Activated naive CD8-positive, alpha-beta T cell treated with anti-CD3 and anti-CD28 coated beads for 36 hours (primary cell): ENCODE results near the gene GALNT12. TPM values are rescaled to one million over a fixed set of nuclear protein-coding genes. Genes with fewer than 3 reads are reported as not detected.

Experiments used
- DNase-seq: peaks from one replicate; pipeline ENCODE4 v3.0.0; 2021
- H3K27ac Mint-ChIP-seq: one replicate; pipeline ENCODE4 v1.8.0; 2022; ENCODE audit warnings: mild to moderate bottlenecking, moderate library complexity, mixed read lengths
- H3K27me3 Mint-ChIP-seq: one replicate; pipeline ENCODE4 v1.8.0; 2022; ENCODE audit warnings: mild to moderate bottlenecking, mixed read lengths
- H3K36me3 Mint-ChIP-seq: one replicate; pipeline ENCODE4 v1.8.0; 2021; ENCODE audit warnings: mild to moderate bottlenecking, mixed read lengths
- H3K4me1 Mint-ChIP-seq: one replicate; pipeline ENCODE4 v1.8.0; 2021; ENCODE audit warnings: mixed read lengths
- H3K4me3 Mint-ChIP-seq: one replicate; pipeline ENCODE4 v1.8.0; 2022; ENCODE audit warnings: mild to moderate bottlenecking, moderate library complexity, mixed read lengths
- H3K9me3 Mint-ChIP-seq: one replicate; pipeline ENCODE4 v1.8.0; 2022; ENCODE audit warnings: mixed read lengths
- total RNA-seq, 2 experiments: library from RNA; stranded (reverse); gene quantifications; one replicate each; pipeline ENCODE4 v1.2.3, GENCODE V29; 2021

Gene GALNT12
- total RNA-seq, 2 experiments from 2014 or later = 9.2 to 10.9 TPM

DNA sequence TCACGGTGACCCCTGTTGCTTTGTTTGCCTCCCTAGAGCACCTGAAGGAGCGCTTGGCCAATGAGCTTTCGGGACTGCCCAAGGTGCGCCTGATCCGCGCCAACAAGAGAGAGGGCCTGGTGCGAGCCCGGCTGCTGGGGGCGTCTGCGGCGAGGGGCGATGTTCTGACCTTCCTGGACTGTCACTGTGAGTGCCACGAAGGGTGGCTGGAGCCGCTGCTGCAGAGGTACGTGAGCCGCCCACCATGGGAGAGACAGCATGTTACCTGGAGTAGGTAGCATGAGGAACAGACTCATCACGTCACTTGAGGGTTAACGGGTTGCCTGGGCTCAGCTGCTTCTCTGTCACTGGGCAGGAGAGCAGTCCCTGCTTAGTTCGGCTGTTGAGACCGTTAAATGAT lies 19.2 kb downstream of the GALNT12 start:
- H3K4me1 Mint-ChIP-seq = no peaks in the 10 kb centered on the region
- no peak for DNase-seq
- no peak overlapping the region for H3K4me3 Mint-ChIP-seq
- no peaks in the 10 kb centered on the region for H3K9me3 Mint-ChIP-seq
- no peak overlapping the region for H3K27ac Mint-ChIP-seq
- no peaks in the 10 kb centered on the region for H3K27me3 Mint-ChIP-seq
- H3K36me3 Mint-ChIP-seq = peaks cover 7% of the 10 kb centered on the region

DNA sequence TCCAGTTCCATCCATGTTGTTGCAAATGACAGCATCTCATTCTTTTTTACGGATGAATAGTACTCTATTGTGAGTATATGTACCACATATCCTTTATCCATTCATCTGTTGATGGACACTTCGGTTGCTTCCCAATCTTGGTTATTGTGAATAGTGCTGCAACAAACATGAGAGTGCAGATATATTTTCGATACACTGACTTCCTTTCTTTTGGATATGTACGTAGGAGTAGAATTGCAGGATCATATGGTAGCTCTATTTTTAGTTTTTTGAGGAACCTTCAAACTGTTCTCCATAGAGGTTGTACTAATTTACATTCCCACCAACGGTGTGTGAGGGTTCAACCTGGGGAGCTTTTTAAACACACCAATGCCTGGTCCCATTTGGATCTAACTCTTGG lies 22.3 kb downstream of the GALNT12 start:
- H3K27ac Mint-ChIP-seq = no peak overlapping the region
- no peak for DNase-seq
- no peaks in the 10 kb centered on the region for H3K27me3 Mint-ChIP-seq
- peaks cover 9% of the 10 kb centered on the region for H3K36me3 Mint-ChIP-seq
- no peaks in the 10 kb centered on the region for H3K9me3 Mint-ChIP-seq
- H3K4me3 Mint-ChIP-seq = no peak overlapping the region
- H3K4me1 Mint-ChIP-seq = no peaks in the 10 kb centered on the region

DNA sequence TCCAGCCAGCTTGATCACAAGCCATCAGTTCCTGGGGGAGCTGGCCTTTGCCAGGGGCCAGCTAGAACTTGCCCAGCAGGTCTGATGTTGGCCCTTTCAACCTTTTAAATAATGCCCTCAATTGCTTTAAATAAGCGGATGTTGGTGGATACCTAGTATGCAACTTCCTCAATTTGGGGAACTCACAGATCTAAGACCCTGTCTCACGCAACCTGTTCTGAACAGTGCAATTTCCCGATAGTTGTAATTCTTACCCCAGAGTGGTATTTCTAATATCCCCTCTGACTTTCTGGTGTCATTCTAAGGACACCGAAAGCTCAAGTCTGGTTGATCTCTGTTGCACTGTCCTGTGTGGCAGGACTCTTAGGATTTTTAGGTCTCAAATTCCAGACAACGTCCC lies 23.1 kb downstream of the GALNT12 start:
- Mint-ChIP-seq H3K27me3 (no peaks in the 10 kb centered on the region), H3K4me1 (no peaks in the 10 kb centered on the region), H3K4me3 (no peak overlapping the region), H3K9me3 (no peaks in the 10 kb centered on the region), H3K36me3 (peaks cover 9% of the 10 kb centered on the region), H3K27ac (no peak overlapping the region)
- DNase-seq = no peak

DNA sequence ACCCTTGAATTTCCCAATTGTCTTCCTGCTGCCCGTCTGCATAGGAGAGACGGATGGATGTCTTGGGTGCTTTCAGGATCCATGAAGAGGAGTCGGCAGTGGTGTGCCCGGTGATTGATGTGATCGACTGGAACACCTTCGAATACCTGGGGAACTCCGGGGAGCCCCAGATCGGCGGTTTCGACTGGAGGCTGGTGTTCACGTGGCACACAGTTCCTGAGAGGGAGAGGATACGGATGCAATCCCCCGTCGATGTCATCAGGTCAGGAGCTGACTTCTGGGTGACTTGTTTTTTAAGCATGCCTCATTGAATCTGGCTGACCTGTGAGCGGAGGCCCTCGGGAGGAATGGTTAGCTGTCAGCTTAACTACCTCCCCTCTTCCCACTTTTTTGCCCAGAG lies 24.2 kb downstream of the GALNT12 start:
- Mint-ChIP-seq H3K4me3 (no peak overlapping the region), H3K4me1 (no peaks in the 10 kb centered on the region), H3K27ac (no peak overlapping the region), H3K36me3 (peaks cover 9% of the 10 kb centered on the region), H3K9me3 (no peaks in the 10 kb centered on the region), H3K27me3 (no peaks in the 10 kb centered on the region)
- no peak for DNase-seq

DNA sequence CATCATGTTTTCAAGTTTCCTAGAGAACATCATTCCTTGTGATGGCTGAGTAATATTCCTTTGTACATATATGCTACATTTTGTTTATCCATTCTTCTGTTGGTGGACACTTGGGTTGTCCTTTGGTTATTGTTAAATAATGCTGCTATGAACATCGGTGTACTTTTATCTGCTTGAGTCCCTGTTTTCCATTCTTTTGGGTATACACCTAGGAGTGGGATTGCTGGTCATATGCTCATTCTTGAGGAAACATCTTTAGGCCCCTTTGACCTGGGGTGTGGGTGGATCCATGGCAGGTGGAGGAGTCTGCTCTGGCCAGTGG lies 25.3 kb downstream of the GALNT12 start:
- peak overlapping the region; percentile 7 for H3K27ac Mint-ChIP-seq
- H3K4me3 Mint-ChIP-seq = no peak overlapping the region
- peaks cover 9% of the 10 kb centered on the region for H3K36me3 Mint-ChIP-seq
- DNase-seq = no peak
- H3K4me1 Mint-ChIP-seq = no peaks in the 10 kb centered on the region
- no peaks in the 10 kb centered on the region for H3K9me3 Mint-ChIP-seq
- no peaks in the 10 kb centered on the region for H3K27me3 Mint-ChIP-seq

DNA sequence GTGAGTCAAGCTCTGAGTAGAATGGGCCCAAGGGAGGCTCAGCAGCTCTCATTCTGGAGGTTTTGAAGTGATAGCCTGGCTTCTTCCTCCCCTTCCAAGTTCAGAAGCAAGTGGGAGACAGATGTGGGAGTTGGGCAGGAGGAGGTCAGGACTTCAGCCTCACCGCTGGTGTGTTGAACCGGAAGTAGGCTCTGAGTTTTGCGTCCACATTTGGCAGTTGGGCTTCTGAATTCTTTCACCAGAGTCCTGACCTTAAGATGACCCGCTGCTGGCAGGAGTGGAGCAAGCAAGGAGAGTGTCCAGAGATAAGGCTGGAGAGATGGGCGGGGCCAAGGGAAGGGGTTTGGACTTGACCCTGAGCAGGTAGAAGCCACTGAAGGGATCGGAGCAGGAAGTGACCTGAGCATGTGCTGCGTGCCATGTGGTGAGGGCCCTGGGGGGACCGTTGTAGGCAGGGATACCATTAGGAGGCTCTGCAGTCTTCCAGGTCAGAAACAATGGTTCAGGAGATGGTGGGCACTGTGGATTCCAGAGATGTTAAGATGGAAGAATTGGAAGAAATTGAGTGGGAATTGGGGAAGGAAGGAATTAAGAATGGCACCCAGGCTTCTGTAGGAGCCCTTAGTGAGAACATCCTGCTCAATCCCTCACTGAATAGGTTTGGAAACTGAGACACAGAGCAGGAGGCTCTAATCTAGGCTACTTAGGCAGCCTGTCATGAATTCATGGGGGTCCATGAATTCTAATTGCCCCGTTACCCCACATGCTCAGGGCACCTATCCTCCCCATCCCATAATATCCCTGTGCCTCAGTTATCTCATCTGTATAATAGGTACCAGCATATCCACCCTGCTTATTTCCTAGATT lies 25.9 kb downstream of the GALNT12 start:
- no peaks in the 10 kb centered on the region for H3K27me3 Mint-ChIP-seq
- peaks cover 7% of the 10 kb centered on the region for H3K36me3 Mint-ChIP-seq
- no peak overlapping the region for H3K4me3 Mint-ChIP-seq
- peak overlapping the region; percentile 7 for H3K27ac Mint-ChIP-seq
- DNase-seq = no peak
- no peaks in the 10 kb centered on the region for H3K4me1 Mint-ChIP-seq
- no peaks in the 10 kb centered on the region for H3K9me3 Mint-ChIP-seq

DNA sequence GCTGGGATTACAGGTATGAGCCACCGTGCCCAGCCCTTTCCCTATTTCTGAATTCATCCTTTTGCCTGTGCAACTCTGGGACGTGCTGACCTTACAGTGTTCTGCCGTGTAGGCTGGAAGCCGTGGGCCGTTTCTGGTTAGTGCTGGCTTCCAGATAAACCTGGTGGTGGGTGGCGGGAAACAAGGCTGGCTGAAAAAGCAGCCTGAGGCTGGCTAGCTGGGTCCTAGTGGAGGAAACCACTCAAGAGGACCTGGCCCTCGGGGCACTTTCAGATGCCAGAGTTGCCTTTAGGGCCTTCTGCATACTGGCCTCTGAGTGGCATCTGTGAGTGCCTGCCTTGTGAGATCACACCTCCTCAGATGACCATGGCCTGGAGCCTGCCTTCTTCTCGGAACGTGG lies 26.9 kb downstream of the GALNT12 start:
- Mint-ChIP-seq H3K36me3 (peaks cover 7% of the 10 kb centered on the region), H3K27ac (no peak overlapping the region), H3K27me3 (no peaks in the 10 kb centered on the region), H3K4me1 (no peaks in the 10 kb centered on the region), H3K4me3 (no peak overlapping the region), H3K9me3 (no peaks in the 10 kb centered on the region)
- no peak for DNase-seq

DNA sequence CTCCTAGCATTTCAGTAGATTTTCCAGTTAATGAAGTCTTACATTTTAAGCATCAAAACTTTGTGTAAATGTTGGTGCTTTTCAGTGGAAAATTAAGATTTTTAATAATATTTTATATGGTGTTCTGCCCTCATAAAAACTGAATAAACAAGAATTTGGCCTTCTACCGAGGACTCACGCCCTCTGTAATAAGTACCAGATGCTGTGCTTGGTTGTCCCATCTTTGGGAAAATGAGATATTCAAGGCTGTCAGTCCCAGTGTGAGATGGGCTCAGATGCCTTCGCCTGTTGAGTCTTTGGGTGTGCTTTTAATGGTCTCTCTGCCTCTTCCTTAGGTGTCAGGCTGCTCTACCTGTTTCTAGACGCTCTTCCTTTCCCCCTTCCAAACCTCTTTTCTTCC lies 28.7 kb downstream of the GALNT12 start:
- Mint-ChIP-seq H3K27ac (no peak overlapping the region), H3K36me3 (peaks cover 7% of the 10 kb centered on the region), H3K27me3 (no peaks in the 10 kb centered on the region), H3K4me3 (no peak overlapping the region), H3K9me3 (no peaks in the 10 kb centered on the region), H3K4me1 (no peaks in the 10 kb centered on the region)
- no peak for DNase-seq

DNA sequence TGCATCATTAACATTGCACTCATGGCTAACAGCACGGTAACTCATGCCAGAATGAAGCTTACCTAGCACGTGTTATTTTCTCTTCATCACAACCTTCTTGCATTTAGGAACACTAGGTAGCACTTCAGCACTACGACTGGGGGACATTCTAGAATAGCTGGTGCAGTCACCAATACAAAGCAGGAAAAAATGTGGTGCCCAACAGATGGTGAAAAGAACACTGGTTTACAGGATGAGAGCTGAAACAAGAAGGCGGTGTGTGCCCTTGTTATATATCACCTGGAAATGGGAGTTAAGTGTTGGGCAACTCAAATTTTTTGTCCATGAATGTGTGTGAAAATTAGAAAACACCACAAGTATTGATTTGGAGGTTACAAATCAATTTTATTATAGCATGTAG lies 30.0 kb downstream of the GALNT12 start:
- Mint-ChIP-seq H3K4me1 (no peaks in the 10 kb centered on the region), H3K9me3 (no peaks in the 10 kb centered on the region), H3K27me3 (no peaks in the 10 kb centered on the region), H3K27ac (no peak overlapping the region), H3K4me3 (no peak overlapping the region), H3K36me3 (peaks cover 7% of the 10 kb centered on the region)
- no peak for DNase-seq

DNA sequence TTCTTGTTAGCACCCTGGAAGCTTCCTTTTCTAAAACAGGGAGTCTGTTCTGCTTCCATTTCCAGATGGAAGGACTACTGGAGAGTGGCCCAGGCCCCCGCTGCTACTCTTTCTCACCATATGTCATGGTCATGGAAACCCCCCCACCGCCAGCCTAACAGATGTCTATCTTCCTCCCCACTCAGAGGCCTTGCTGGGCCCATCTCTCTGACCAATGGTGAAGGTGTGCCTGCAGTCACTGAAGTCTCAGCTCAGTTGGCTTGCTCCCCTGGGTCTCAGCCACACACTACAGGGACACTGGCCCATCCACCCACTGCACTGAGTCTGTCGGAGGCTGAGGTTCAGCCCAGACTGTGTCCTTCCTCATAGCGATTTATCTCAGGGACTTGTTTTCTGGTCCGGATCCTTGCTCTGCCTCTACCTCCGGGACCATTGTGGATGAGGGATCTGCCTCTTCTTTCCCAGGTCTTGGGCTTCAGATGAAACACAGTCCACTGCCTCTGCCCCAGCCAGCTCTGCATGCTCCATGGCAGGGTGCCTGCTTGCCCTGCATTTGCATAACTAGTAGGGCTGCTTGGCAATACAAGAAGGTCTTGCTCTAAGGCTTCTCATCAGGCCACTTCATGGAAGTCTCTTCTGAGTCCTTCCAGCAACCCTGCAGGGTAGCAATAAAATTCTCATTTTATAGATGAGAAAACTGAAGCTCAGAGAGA lies 30.8 kb downstream of the GALNT12 start:
- Mint-ChIP-seq H3K27me3 (no peaks in the 10 kb centered on the region), H3K9me3 (no peaks in the 10 kb centered on the region), H3K4me1 (no peaks in the 10 kb centered on the region), H3K4me3 (no peak overlapping the region), H3K36me3 (peaks cover 4% of the 10 kb centered on the region), H3K27ac (no peak overlapping the region)
- DNase-seq = no peak

DNA sequence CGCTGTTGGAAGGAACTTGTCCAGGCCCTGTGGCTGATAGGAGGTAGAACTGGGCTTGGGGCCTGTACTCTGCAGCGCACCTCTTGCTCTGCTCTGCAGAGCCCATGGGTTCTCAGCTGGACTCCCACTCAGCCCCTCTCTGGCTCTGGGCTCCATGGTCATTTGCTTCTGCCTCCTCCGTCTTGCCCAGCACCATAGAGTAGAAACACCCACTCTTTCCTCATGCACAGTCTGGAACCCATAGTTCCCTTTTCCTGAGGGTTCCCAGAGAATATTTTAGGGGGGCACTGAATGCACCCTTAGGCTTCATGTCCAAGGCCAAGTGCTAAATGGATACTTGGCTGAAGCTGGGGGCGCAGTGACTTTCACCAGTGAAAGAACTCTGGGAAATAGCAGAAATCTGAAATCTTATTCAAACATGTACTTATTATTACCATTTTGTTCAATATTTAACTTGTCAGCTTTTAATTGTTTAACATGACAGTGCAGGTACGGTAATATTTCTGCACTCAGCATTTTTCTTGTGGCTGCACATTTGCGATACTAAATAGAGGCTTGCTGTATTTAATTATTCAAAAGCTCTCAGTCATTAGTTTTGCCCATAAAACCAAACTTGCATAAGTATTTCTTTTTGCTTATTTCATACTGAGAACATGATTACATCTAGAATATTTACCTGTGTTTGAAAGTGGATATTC lies 31.5 kb downstream of the GALNT12 start:
- no peak for DNase-seq
- H3K27me3 Mint-ChIP-seq = no peaks in the 10 kb centered on the region
- no peak overlapping the region for H3K27ac Mint-ChIP-seq
- no peaks in the 10 kb centered on the region for H3K9me3 Mint-ChIP-seq
- peaks cover 4% of the 10 kb centered on the region for H3K36me3 Mint-ChIP-seq
- H3K4me1 Mint-ChIP-seq = no peaks in the 10 kb centered on the region
- no peak overlapping the region for H3K4me3 Mint-ChIP-seq

DNA sequence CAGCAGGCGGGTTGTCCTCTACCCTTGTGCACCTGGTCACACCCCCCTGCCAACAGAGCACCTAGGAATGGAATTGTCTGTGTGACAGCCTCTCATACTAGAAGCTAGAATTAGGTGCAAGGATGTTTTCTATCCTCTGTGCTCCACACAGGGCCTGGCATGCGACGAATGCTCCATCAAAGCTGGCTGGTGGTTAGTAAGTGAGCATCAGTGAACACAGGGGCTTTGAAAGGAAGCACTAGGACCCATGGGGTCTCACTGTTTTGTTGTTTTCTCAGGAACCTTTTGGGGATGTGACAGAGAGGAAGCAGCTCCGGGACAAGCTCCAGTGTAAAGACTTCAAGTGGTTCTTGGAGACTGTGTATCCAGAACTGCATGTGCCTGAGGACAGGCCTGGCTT lies 32.3 kb downstream of the GALNT12 start:
- Mint-ChIP-seq H3K27me3 (no peaks in the 10 kb centered on the region), H3K27ac (no peak overlapping the region), H3K9me3 (no peaks in the 10 kb centered on the region), H3K4me1 (no peaks in the 10 kb centered on the region), H3K36me3 (peaks cover 4% of the 10 kb centered on the region), H3K4me3 (no peak overlapping the region)
- DNase-seq = no peak

DNA sequence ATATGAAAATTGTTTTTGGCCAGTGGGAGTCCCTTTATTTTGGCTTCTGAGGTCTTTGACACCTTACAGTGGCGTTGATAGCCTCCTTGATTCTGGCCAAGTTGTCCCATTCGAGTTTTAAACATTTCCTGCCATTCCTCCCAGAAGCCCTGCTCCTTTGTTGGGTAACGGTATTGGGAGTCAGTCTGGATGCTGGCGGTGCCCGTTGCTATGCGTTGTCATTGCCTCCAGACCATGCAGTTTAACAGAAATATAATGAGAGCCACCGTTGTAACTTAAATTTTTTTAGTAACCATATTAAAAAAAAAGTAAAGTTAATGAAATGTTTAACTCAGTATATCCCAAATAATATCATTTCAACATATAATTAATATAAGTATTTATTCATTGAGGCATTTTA lies 35.0 kb downstream of the GALNT12 start:
- Mint-ChIP-seq H3K4me3 (no peak overlapping the region), H3K27ac (no peak overlapping the region), H3K27me3 (no peaks in the 10 kb centered on the region), H3K36me3 (peaks cover 4% of the 10 kb centered on the region), H3K9me3 (no peaks in the 10 kb centered on the region), H3K4me1 (no peaks in the 10 kb centered on the region)
- no peak for DNase-seq

DNA sequence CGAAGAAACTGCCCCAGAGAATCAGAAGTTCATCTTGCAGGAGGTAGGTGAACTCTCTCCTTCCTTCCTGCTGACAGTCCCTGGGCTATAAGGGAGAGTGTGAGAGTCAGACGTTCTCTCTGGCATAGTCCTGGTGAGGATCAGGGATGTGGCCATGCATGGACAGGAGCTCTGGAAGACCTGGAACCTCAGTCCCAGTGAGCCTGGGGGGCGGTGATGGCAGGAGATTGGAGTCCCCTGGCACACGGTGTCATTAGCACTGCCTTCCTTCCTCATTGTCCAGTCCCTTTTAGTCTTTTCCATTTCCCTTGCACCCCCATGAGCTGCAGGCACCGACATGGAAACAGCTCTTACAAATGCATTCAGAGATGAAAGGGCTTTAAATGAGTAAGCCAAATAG lies 38.6 kb downstream of the GALNT12 start:
- peaks cover 6% of the 10 kb centered on the region for H3K4me1 Mint-ChIP-seq
- H3K9me3 Mint-ChIP-seq = no peaks in the 10 kb centered on the region
- H3K27me3 Mint-ChIP-seq = no peaks in the 10 kb centered on the region
- no peak overlapping the region for H3K4me3 Mint-ChIP-seq
- peaks cover under 1% of the 10 kb centered on the region for H3K36me3 Mint-ChIP-seq
- H3K27ac Mint-ChIP-seq = no peak overlapping the region
- no peak for DNase-seq

DNA sequence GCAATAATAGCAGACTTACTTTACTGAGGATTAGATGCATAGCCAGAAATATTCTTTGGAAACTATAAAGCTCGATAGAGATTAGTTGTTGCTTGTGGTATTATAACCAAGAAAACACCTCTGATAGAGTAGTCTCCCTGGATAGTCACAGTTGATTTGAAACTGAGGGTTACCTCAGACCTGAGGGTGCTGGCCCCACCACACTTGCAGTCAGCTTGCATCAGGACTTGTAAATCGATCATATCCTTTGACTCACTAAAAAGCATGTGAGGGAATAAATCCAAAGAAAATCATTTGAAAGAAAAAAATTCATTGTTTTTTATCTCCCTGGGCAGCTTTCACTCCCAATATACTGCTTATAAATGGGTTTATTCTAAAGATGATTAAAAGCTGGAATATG lies 39.4 kb downstream of the GALNT12 start:
- Mint-ChIP-seq H3K4me3 (no peak overlapping the region), H3K4me1 (peaks cover 14% of the 10 kb centered on the region), H3K9me3 (no peaks in the 10 kb centered on the region)

More for the DNA sequence above, 39.4 kb downstream of the GALNT12 start:
- Mint-ChIP-seq H3K27ac (no peak overlapping the region), H3K27me3 (no peaks in the 10 kb centered on the region), H3K36me3 (no peaks in the 10 kb centered on the region)
- no peak for DNase-seq
